Panc1 (cell line): Measurements from ENCODE around the gene ITGBL1. TPM values are rescaled to one million over a fixed set of nuclear protein-coding genes. Genes with fewer than 3 reads are reported as not detected.

Experiments used
- ATAC-seq: fragments of 200-7000 bp; cut with Tn5 transposase; 2 replicates; pipeline ENCODE4 v1.9.1; 2020; ENCODE audit warnings: mild to moderate bottlenecking, moderate library complexity
- BruUV-seq: library from RNA; stranded (reverse); fragments of 400-500 nt; replicated peaks from 2 replicates; lab custom pipeline; 2021; lab: Mats Ljungman, UMichigan
- CTCF ChIA-PET: fragments of 300-600 bp; sonication (Branson Sonifier 250); formaldehyde crosslinking; loops from one replicate; lab custom pipeline; 2022; ENCODE audit warnings: antibody characterized with exemption; lab: Charles Lee
- POLR2A ChIA-PET: fragments of 300-600 bp; sonication (Branson Sonifier 250); formaldehyde crosslinking; loops from one replicate; lab custom pipeline; 2022; ENCODE audit warnings: antibody characterized with exemption; lab: Charles Lee
- DNase-seq: peaks from one replicate; pipeline ENCODE4 v3.0.0-alpha.2; 2010; ENCODE audit warnings: low read depth, low spot score
- H3K27ac ChIP-seq: 2 replicates; pipeline ENCODE4 v1.5.1; 2011; ENCODE audit warnings: mild to moderate bottlenecking, low read length, inconsistent platforms
- H3K27me3 ChIP-seq: fragments of 200-500 bp; sonication (Bioruptor generic); 2 replicates; pipeline ENCODE4 v1.6.0; 2014; ENCODE audit warnings: low read length, inconsistent platforms; ENCODE audit not compliant: control insufficient read depth, insufficient read depth
- H3K36me3 ChIP-seq: fragments of 200-500 bp; sonication (Bioruptor generic); 2 replicates; pipeline ENCODE4 v1.5.1; 2014; ENCODE audit warnings: inconsistent platforms, mild to moderate bottlenecking, low read length, moderate library complexity; ENCODE audit not compliant: control insufficient read depth, insufficient read depth
- H3K4me1 ChIP-seq: 2 replicates; pipeline ENCODE4 v1.5.1; 2011; ENCODE audit warnings: inconsistent platforms, mild to moderate bottlenecking, low read length, moderate library complexity; ENCODE audit not compliant: control insufficient read depth, insufficient read depth
- H3K4me3 ChIP-seq, 2 experiments: 2 replicates each; pipeline ENCODE4 v1.5.1; 2011 to 2012; ENCODE audit warnings: low read depth in 2 of 2, low read length in 2 of 2, mild to moderate bottlenecking in 2 of 2, inconsistent platforms in 1 of 2, moderate library complexity in 1 of 2
- H3K9me3 ChIP-seq: fragments of 200-500 bp; sonication (Bioruptor generic); 2 replicates; pipeline ENCODE4 v1.5.1; 2014; ENCODE audit warnings: low read depth, mild to moderate bottlenecking, inconsistent platforms, low read length, moderate library complexity; ENCODE audit not compliant: control insufficient read depth, insufficient read depth
- CTCF ChIP-seq: fragments of 450-650 bp; IDR thresholded peaks from 2 replicates; pipeline ENCODE4 v1.5.1; 2017; ENCODE audit warnings: mild to moderate bottlenecking
- POLR2AphosphoS5 ChIP-seq: IDR thresholded peaks from 2 replicates; pipeline ENCODE4 v1.6.1; 2012; ENCODE audit warnings: mild to moderate bottlenecking, low read depth, low read length, moderate library complexity
- REST ChIP-seq, 2 experiments: IDR thresholded peaks; 2 replicates each; pipeline ENCODE4 v1.6.1; 2011 to 2012; ENCODE audit warnings: low read depth in 2 of 2, control low read depth in 1 of 2, low read length in 1 of 2, mild to moderate bottlenecking in 1 of 2, moderate library complexity in 1 of 2; ENCODE audit not compliant: insufficient read depth in 1 of 2
- SIN3A ChIP-seq: IDR thresholded peaks from 2 replicates; pipeline ENCODE4 v1.6.1; 2012; ENCODE audit warnings: low read depth, mild to moderate bottlenecking, low read length, moderate library complexity, borderline replicate concordance; ENCODE audit not compliant: insufficient read depth
- TCF7L2 ChIP-seq: IDR thresholded peaks from 2 replicates; pipeline ENCODE4 v1.6.1; 2011; ENCODE audit warnings: mild to moderate bottlenecking, low read depth, low read length, inconsistent platforms
- in situ Hi-C: cut with HindIII; loops from 2 replicates; pipeline ENCODE4 v1.10.0; 2016; ENCODE audit warnings: low sequenced_read_pairs, low pct_unique_long_range_greater_than_20kb
- intact Hi-C: fragments of 100-400 bp; cut with micrococcal nuclease; formaldehyde crosslinking; loops from one replicate; pipeline ENCODE4 v1.10.0; 2022; ENCODE audit not compliant: unreplicated experiment
- total RNA-seq: library from RNA; stranded (reverse); gene quantifications from one replicate; pipeline ENCODE4 v1.2.1, GENCODE V29; 2021; ENCODE audit not compliant: unreplicated experiment

ITGBL1 gene
- total RNA-seq, 1 experiment from 2014 or later: 14.3 TPM

DNA sequence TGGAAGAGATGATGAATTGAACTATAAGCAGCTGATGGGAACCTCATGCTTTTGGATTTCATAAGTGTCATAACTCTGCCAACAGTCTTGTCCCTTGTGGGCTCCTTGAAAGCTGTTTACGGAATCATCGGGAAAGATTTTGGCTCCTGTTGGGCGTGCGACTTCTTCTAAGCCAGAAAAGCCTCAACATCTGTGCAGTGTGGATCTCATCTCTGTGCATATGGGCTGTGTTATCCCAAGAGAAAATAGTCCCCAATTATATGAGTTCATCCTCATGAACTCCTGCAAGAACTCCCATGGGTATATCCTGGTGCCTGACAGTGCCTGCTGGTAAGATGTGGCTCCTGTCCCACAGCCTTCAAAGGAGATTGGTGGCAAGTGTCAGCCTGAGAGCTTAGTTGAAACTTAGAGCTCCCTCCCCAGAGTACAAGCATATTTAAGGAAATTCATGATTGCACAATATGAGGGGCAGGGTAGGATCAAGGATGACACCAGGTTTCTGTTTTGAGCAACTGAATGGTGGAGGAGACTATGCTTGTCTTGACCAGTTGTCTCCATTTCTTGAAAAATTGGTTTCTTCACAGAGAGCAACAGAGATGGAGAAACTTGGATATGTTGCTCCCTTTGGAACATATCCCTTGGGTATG, 243.5 kb downstream of the ITGBL1 start:
- ATAC-seq (no peak), DNase-seq (no peak)
- intact Hi-C loops: no loop called here
- H3K4me3 ChIP-seq: no peak overlapping the region
- TF ChIP-seq REST (IDR thresholded peaks at IDR 0.05; ENCODE audit: insufficient read depth in 1 of 2, low read depth in 2 of 2, low read length in 1 of 2): no peak
- TF ChIP-seq SIN3A: no peak
- no peak for TF ChIP-seq CTCF
- no peak for TF ChIP-seq POLR2AphosphoS5
- TF ChIP-seq TCF7L2: no peak
- POLR2A ChIA-PET: no interaction called here
- no peaks in the 10 kb centered on the region for H3K27me3 ChIP-seq
- no peak overlapping the region for H3K27ac ChIP-seq
- no peaks in the 10 kb centered on the region for H3K4me1 ChIP-seq
- H3K36me3 ChIP-seq: no peaks in the 10 kb centered on the region
- CTCF ChIA-PET: no interaction called here
- in situ Hi-C loops: no loop called here
- H3K9me3 ChIP-seq: no peaks in the 10 kb centered on the region
- no TSS peak for BruUV-seq

DNA sequence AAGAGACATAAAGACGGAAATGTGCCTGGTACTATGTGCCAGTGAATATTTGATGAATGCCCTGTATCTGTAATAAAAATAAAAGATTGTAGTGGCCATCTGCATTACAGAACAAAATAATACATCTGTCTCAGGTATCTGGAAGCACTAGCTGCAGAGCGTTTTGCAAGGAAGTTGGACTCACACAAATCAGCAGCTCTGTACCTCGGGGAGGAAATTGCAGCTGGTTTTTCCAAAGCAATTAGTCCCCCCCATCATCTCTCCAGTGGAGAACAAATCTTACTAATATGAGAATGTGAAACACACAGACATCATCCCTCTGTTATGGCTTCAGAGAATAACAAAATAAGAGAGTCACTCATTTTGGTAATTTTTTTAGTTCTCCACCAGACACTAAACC, 245.3 kb downstream of the ITGBL1 start:
- CTCF ChIA-PET: no interaction called here
- Histone ChIP-seq H3K27me3 (no peaks in the 10 kb centered on the region), H3K4me3 (no peak overlapping the region), H3K4me1 (no peaks in the 10 kb centered on the region), H3K27ac (no peak overlapping the region), H3K36me3 (no peaks in the 10 kb centered on the region), H3K9me3 (no peaks in the 10 kb centered on the region)
- TF ChIP-seq POLR2AphosphoS5 (no peak), SIN3A (no peak), TCF7L2 (no peak), REST (IDR thresholded peaks at IDR 0.05; ENCODE audit: insufficient read depth in 1 of 2, low read depth in 2 of 2, low read length in 1 of 2) (no peak), CTCF (no peak)
- intact Hi-C loops: no loop called here
- BruUV-seq: no TSS peak
- POLR2A ChIA-PET: no interaction called here
- ATAC-seq: no peak
- DNase-seq: no peak
- in situ Hi-C loops: no loop called here
